T-cell (primary cell): ENCODE data around the gene PDE6G. TPM values are rescaled to one million over a fixed set of nuclear protein-coding genes. Genes with fewer than 3 reads are reported as not detected.

Experiments used
- ATAC-seq, 4 experiments: fragments of 200-7000 bp in 3 of 4; fragments of 150-1000 bp in 1 of 4; cut with Tn5 transposase; replicated peaks in 1 of 4; 1 replicate in 3 of 4; 2 replicates in 1 of 4; pipeline ENCODE4 v1.10.0; 2021; ENCODE audit warnings: moderate library complexity in 3 of 4, mild to moderate bottlenecking in 2 of 4, moderate number of reproducible peaks in 1 of 4
- CTCF ChIA-PET, 2 donors: fragments of 300-600 bp; sonication (Branson Sonifier 250); formaldehyde crosslinking; loops; one replicate each; lab custom pipeline; 2022; ENCODE audit warnings: antibody characterized with exemption in 2 of 2; lab: Charles Lee
- POLR2A ChIA-PET, 2 donors: fragments of 300-600 bp; sonication (Branson Sonifier 250); formaldehyde crosslinking; loops; one replicate each; lab custom pipeline; 2022; ENCODE audit warnings: antibody characterized with exemption in 2 of 2; lab: Charles Lee
- DNase-seq, 35 experiments: peaks; one replicate each; pipeline versions ENCODE4 v3.0.0 to v3.0.0-alpha.2; 2013 to 2023
- H3K27ac ChIP-seq: one replicate; pipeline ENCODE4 v1.5.1; 2013; ENCODE audit warnings: low read length
- H3K27me3 ChIP-seq, 2 experiments: replicated peaks in 1 of 2; 1 replicate in 1 of 2; 2 replicates in 1 of 2; pipeline versions ENCODE4 v1.6.1 to v1.7.0; 2013; ENCODE audit warnings: low read length in 1 of 2, mixed read lengths in 1 of 2; ENCODE audit not compliant: control insufficient read depth in 2 of 2, insufficient read depth in 2 of 2; ENCODE audit errors: extremely low read depth in 1 of 2
- H3K36me3 ChIP-seq, 2 donors: 1 replicate in 1 of 2; 2 replicates in 1 of 2; pipeline versions ENCODE4 v1.6.1 to v1.7.0; 2013; ENCODE audit warnings: low read length in 1 of 2; ENCODE audit not compliant: control insufficient read depth in 2 of 2, insufficient read depth in 1 of 2; ENCODE audit errors: extremely low read depth in 1 of 2
- H3K4me1 ChIP-seq, 2 experiments: 1 replicate in 1 of 2; 2 replicates in 1 of 2; pipeline versions ENCODE4 v1.6.1 to v1.7.0; 2013; ENCODE audit warnings: low read length in 2 of 2, mixed read lengths in 1 of 2; ENCODE audit not compliant: insufficient read depth in 2 of 2, control insufficient read depth in 1 of 2; ENCODE audit errors: extremely low read depth in 1 of 2
- H3K4me3 ChIP-seq, 2 donors: 1 replicate in 1 of 2; 2 replicates in 1 of 2; pipeline versions ENCODE4 v1.5.1 to v1.7.0; 2013; ENCODE audit warnings: mild to moderate bottlenecking in 2 of 2, low read length in 1 of 2, moderate library complexity in 1 of 2; ENCODE audit not compliant: control insufficient read depth in 1 of 2; ENCODE audit errors: extremely low read depth in 1 of 2
- H3K9me3 ChIP-seq: 2 replicates; pipeline ENCODE4 v1.7.0; 2013
- H3K27ac Mint-ChIP-seq, 2 donors: one replicate each; pipeline ENCODE4 v1.8.0; 2020 to 2021; ENCODE audit warnings: mild to moderate bottlenecking in 2 of 2, mixed read lengths in 2 of 2
- H3K27me3 Mint-ChIP-seq, 2 donors: one replicate each; pipeline ENCODE4 v1.8.0; 2021 to 2022; ENCODE audit warnings: mixed read lengths in 2 of 2
- H3K36me3 Mint-ChIP-seq: one replicate; pipeline ENCODE4 v1.8.0; 2021; ENCODE audit warnings: mixed read lengths
- H3K4me1 Mint-ChIP-seq, 3 donors: one replicate each; pipeline ENCODE4 v1.8.0; 2020 to 2022; ENCODE audit warnings: mixed read lengths in 3 of 3, mild to moderate bottlenecking in 1 of 3
- H3K4me3 Mint-ChIP-seq, 3 donors: one replicate each; pipeline ENCODE4 v1.8.0; 2020 to 2022; ENCODE audit warnings: mild to moderate bottlenecking in 3 of 3, mixed read lengths in 3 of 3, moderate library complexity in 3 of 3
- H3K9me3 Mint-ChIP-seq, 3 donors: one replicate each; pipeline ENCODE4 v1.8.0; 2020 to 2022; ENCODE audit warnings: mixed read lengths in 3 of 3
- WGBS: methylation state at CpG from one replicate; pipeline ENCODE4 v1.1.5; 2013; ENCODE audit warnings: missing lambda C conversion rate; ENCODE audit not compliant: insufficient coverage; 5-methylcytosine and 5-hydroxymethylcytosine counted together
- total RNA-seq, 35 experiments: library from RNA in 6 of 35; stranded (reverse) in 6 of 35; fragments of 120-200 nt in 1 of 35; gene quantifications; one replicate each; pipeline versions ENCODE4 v1.2.1 to v1.2.4 and lab custom pipeline; 2013 to 2026

The PDE6G gene
- total RNA-seq, 5 donors from 2014 or later (not counting 1 experiment from before 2014, with no cell fraction given): 0.33 to 4.6 (median 1.8) TPM

DNA sequence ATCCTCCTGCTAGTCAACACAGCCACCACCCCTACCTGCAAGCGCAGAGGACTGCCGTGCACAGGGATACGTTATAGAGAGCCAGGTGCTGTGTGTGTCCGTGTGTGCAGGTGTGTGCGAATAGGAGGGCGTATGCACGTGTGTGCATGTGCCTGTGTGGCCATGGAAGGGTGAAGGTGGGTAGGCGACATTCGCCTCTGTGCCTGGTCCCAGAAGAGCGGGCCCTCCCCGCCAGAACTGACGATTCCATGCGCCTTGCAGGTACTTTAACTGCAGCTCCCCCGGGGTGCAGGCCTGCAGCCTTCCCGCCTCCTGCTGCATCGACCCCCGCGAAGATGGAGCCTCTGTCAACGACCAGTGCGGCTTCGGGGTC lies 8.7 kb downstream of the PDE6G start:
- DNase-seq (no peak), ATAC-seq (no peak)
- Histone ChIP-seq H3K4me1 (peaks cover 0 to under 1% of the 10 kb centered on the region in 2 experiments), H3K36me3 (no peaks in the 10 kb centered on the region), H3K27ac (no peak overlapping the region), H3K4me3 (no peak overlapping the region), H3K9me3 (no peaks in the 10 kb centered on the region), H3K27me3 (peaks cover 2 to 57% of the 10 kb centered on the region in 2 experiments)
- Mint-ChIP-seq H3K9me3 (no peaks in the 10 kb centered on the region), H3K4me1 (peaks cover 0 to 5% (median 3%) of the 10 kb centered on the region in 3 donors), H3K36me3 (no peaks in the 10 kb centered on the region), H3K27me3 (peaks cover 5 to 33% of the 10 kb centered on the region in 2 donors), H3K27ac (no peak overlapping the region), H3K4me3 (no peak overlapping the region)
- CTCF ChIA-PET: no interaction called here
- POLR2A ChIA-PET: no interaction called here
- WGBS: 49% methylated on average over 15 of the region's 21 CpGs

DNA sequence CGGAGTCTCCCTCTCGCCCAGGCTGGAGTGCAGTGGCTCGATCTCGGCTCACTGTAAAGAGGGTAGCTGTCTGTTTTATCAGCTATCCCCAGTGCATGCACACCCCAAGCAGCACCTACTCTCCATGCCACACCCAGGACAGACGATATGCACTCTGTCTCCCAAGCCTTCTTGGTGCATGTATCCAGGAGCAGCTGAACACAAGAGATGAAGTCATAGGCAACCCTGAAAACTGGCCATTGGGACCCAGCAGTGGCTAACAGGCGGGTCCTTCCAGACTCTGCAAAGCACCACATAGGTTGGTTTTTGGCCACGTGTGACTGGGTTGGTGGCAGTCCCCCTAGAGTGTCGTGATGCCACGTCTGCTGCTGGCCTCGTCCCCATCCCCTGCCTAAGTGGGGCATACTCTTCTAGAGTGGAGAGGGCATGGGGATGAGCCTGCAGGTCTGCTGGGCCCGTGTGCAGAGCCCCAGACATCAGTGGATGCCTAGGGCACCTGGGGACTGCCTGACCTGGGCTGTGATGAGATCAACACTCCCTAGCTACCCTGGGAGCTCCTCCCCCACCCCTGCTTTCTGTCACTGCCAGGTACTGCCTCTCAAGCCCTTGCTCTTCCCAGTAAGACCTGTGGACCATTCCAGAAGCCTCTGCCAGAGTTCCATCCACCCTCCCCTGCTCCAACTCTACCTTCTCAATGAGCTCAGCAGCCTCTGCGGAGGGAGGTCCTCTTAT lies 9.3 kb downstream of the PDE6G start:
- Histone ChIP-seq H3K4me3 (no peak overlapping the region), H3K36me3 (no peaks in the 10 kb centered on the region), H3K27me3 (peaks cover 2 to 55% of the 10 kb centered on the region in 2 experiments), H3K9me3 (no peaks in the 10 kb centered on the region), H3K27ac (no peak overlapping the region), H3K4me1 (no peaks in the 10 kb centered on the region)
- Mint-ChIP-seq H3K27me3 (peaks cover 4 to 33% of the 10 kb centered on the region in 2 donors), H3K4me1 (peaks cover 0 to 5% (median 3%) of the 10 kb centered on the region in 3 donors), H3K36me3 (no peaks in the 10 kb centered on the region), H3K9me3 (no peaks in the 10 kb centered on the region), H3K4me3 (no peak overlapping the region), H3K27ac (no peak overlapping the region)
- ATAC-seq (no peak), DNase-seq (no peak)
- CTCF ChIA-PET: no interaction called here
- 78% methylated on average over 11 of the region's 12 CpGs for WGBS
- POLR2A ChIA-PET: interaction anchor here in 1 of 2 donors (0.6 kb wide), 1 partner anchor 1371 kb away, joined by 3 read pairs; no protein-coding TSS in a partner anchor

DNA sequence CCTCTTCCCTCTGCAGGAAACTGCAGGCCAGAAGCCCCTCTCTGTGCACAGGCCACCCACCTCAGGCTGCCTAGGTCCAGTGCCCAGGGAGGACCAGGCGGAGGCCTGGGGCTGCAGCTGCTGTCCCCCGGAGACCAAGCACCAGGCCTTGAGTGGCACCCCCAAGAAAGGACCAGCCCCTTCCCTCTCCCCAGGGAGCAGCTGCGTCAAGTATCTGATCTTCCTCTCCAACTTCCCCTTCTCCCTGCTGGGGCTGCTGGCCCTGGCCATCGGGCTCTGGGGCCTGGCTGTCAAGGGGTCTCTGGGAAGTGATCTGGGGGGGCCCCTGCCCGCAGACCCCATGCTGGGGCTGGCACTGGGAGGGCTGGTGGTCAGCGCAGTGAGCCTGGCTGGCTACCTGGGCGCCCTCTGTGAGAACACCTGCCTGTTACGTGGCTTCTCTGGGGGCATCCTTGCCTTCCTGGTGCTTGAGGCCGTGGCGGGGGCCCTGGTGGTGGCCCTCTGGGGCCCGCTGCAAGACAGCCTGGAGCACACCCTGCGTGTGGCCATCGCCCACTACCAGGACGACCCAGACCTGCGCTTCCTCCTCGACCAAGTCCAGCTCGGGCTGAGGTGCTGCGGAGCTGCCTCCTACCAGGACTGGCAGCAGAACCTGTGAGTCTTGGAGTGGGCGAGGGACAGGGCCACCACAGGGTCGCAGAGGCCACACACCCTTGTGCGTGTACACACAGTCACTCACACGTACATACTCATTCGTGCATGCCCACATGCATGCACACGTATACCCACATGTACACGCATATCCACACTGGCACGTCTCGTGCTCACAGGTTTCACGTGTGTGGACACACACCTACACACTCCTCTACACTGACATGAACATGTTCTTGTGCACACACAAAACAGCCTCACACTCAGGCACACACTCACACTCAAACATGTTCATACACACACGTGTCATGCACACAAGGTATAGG lies 11.1 kb downstream of the PDE6G start:
- POLR2A ChIA-PET: no interaction called here
- H3K4me1 Mint-ChIP-seq: no peaks in the 10 kb centered on the region
- no peaks in the 10 kb centered on the region for H3K36me3 Mint-ChIP-seq
- peaks cover 0 to 20% of the 10 kb centered on the region in 2 donors for H3K27me3 Mint-ChIP-seq
- H3K9me3 Mint-ChIP-seq: no peaks in the 10 kb centered on the region
- CTCF ChIA-PET: no interaction called here
- peaks cover 2 to 37% of the 10 kb centered on the region in 2 experiments for H3K27me3 ChIP-seq
- H3K27ac Mint-ChIP-seq: no peak overlapping the region
- H3K27ac ChIP-seq: no peak overlapping the region
- no peaks in the 10 kb centered on the region for H3K9me3 ChIP-seq
- 86% methylated on average over 29 of the region's 29 CpGs for WGBS
- H3K4me3 ChIP-seq: no peak overlapping the region
- H3K4me1 ChIP-seq: no peaks in the 10 kb centered on the region
- no peaks in the 10 kb centered on the region for H3K36me3 ChIP-seq
- H3K4me3 Mint-ChIP-seq: no peak overlapping the region
- DNase-seq (no peak), ATAC-seq (no peak)

DNA sequence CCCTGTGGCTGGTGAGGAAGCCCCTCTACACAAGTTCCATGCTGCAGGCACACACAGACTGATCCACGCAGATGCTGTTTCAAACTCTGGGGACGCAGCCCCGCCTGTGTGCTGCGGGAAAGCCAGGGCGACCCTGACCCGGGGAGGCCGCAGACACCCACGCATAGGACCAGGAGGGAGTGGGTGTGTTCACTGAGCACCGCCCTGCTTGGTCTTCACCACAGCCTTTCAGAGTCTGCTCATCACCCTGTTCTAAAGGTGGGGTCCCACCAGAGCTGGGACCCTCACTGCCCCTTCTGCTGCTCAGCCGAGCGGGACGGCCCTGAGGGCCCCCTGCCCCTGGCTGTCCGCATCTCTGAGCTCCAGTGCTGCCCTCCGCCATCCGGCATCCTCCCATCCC lies 11.8 kb downstream of the PDE6G start:
- POLR2A ChIA-PET: no interaction called here
- ATAC-seq (no peak), DNase-seq (no peak)
- H3K27ac Mint-ChIP-seq: no peak overlapping the region
- H3K27me3 ChIP-seq: peaks cover 2 to 31% of the 10 kb centered on the region in 2 experiments
- WGBS: 94% methylated on average over 11 of the region's 15 CpGs
- no peaks in the 10 kb centered on the region for H3K9me3 Mint-ChIP-seq
- H3K4me1 Mint-ChIP-seq: no peaks in the 10 kb centered on the region
- no peaks in the 10 kb centered on the region for H3K36me3 Mint-ChIP-seq
- peaks cover 0 to 15% of the 10 kb centered on the region in 2 donors for H3K27me3 Mint-ChIP-seq
- no peak overlapping the region for H3K4me3 Mint-ChIP-seq
- H3K27ac ChIP-seq: no peak overlapping the region
- no peaks in the 10 kb centered on the region for H3K9me3 ChIP-seq
- H3K4me1 ChIP-seq: no peaks in the 10 kb centered on the region
- no peak overlapping the region for H3K4me3 ChIP-seq
- H3K36me3 ChIP-seq: no peaks in the 10 kb centered on the region
- CTCF ChIA-PET: no interaction called here

DNA sequence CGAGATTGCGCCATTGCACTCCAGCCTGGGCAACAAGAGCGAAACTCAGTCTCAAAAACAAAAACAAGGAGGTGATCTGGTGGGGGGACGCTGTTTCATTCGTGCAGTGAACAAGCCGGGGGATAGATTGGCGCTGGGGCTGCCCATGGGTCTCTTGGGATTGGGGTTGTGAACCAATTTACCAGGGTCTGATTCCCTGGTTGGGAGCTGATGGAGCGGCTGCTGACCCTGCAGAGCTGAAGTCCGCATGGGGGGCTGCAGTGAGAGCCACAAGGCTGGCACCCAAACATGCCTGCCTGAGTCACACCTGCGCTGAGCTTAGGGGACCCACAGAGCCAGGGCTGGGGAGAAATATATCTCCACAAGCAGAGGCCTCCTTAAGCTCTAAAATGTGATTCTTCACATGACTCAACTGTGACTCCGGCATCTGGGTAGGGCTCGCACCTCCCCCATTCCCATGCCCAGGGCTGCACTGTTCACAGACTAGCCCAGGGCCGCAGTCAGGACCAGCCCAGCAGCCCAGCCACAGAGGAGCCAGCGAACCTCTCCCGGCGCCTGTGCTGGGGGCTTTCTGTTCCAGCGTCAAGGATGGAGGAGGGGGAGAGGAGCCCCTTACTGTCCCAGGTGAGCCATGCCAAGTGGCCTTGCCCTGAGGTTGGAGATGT lies 14.4 kb downstream of the PDE6G start:
- no peaks in the 10 kb centered on the region for H3K27me3 Mint-ChIP-seq
- DNase-seq (no peak), ATAC-seq (no peak)
- no peaks in the 10 kb centered on the region for H3K36me3 ChIP-seq
- H3K9me3 Mint-ChIP-seq: no peaks in the 10 kb centered on the region
- no peak overlapping the region for H3K27ac ChIP-seq
- H3K27ac Mint-ChIP-seq: no peak overlapping the region
- H3K27me3 ChIP-seq: peaks cover 0 to 8% of the 10 kb centered on the region in 2 experiments
- no peaks in the 10 kb centered on the region for H3K9me3 ChIP-seq
- H3K4me3 ChIP-seq: no peak overlapping the region
- CTCF ChIA-PET: no interaction called here
- peaks cover 0 to 7% (median 5%) of the 10 kb centered on the region in 3 donors for H3K4me1 Mint-ChIP-seq
- no peak overlapping the region for H3K4me3 Mint-ChIP-seq
- WGBS: 85% methylated on average over 8 of the region's 17 CpGs
- POLR2A ChIA-PET: no interaction called here
- H3K4me1 ChIP-seq: peaks cover 2 to 4% of the 10 kb centered on the region in 2 experiments
- no peaks in the 10 kb centered on the region for H3K36me3 Mint-ChIP-seq

DNA sequence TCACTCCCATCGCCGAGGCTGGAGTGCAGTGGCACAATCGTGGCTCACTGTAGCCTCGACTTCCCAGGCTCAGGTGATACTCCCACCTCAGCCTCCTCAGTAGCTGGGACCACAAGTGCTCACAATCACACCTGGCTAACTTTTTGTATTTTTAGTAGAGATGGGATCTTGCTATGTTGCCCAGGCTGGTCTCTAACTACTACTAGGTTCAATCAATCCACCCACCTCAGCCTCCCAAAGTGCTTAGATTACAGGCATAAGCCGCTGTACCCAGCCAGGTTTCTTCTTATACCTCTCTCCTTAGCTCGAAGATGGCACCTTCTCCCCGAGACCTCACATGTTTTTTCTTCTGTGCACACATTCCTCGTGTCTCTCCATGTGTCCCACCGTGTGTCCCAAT lies 16.3 kb downstream of the PDE6G start:
- no peak overlapping the region for H3K27ac ChIP-seq
- no CpG with 5 or more reads among the region's 9 CpGs for WGBS
- no peaks in the 10 kb centered on the region for H3K36me3 Mint-ChIP-seq
- H3K27ac Mint-ChIP-seq: no peak overlapping the region
- ATAC-seq: no peak
- POLR2A ChIA-PET: interaction anchor here in 1 of 2 donors (0.6 kb wide), 1 partner anchor 23 kb away, joined by 3 read pairs; no protein-coding TSS in a partner anchor
- peaks cover 8 to 19% of the 10 kb centered on the region in 2 experiments for H3K4me1 ChIP-seq
- no peaks in the 10 kb centered on the region for H3K27me3 Mint-ChIP-seq
- no peaks in the 10 kb centered on the region for H3K36me3 ChIP-seq
- no peak overlapping the region for H3K4me3 Mint-ChIP-seq
- CTCF ChIA-PET: interaction anchor here in 1 of 2 donors (0.5 kb wide), 1 partner anchor 682 kb away, joined by 4 read pairs; no protein-coding TSS in a partner anchor
- H3K9me3 ChIP-seq: no peaks in the 10 kb centered on the region
- H3K4me3 ChIP-seq: no peak overlapping the region
- DNase-seq: no peak
- H3K27me3 ChIP-seq: peaks cover 0 to 5% of the 10 kb centered on the region in 2 experiments
- H3K9me3 Mint-ChIP-seq: no peaks in the 10 kb centered on the region
- peaks cover 12 to 18% (median 16%) of the 10 kb centered on the region in 3 donors for H3K4me1 Mint-ChIP-seq
